Measurements from ENCODE around the gene FAM151A.

Gene FAM151A

GRCh38 chr1:54575605-54576290 lies 47.6 kb downstream of the FAM151A start:
- no peak for DNase-seq

GRCh38 chr1:54575161-54575560 lies 48.2 kb downstream of the FAM151A start:
- DNase-seq, result no peak

- DNase-seq, result no peak
Measured at GRCh38 chr1:54574158-54574778, 49.1 kb downstream of the FAM151A start.

- no peak for DNase-seq
Measured at GRCh38 chr1:54572542-54572850, 50.8 kb downstream of the FAM151A start.

GRCh38 chr1:54571803-54572541 lies 51.4 kb downstream of the FAM151A start:
- peak; percentile 24 for DNase-seq

- no peak for DNase-seq
Measured at GRCh38 chr1:54571326-54571725, 52.0 kb downstream of the FAM151A start.

- DNase-seq, result no peak
Measured at GRCh38 chr1:54570161-54570560, 53.2 kb downstream of the FAM151A start.

- no peak for DNase-seq
Measured at GRCh38 chr1:54569339-54569738, 54.0 kb downstream of the FAM151A start.

- DNase-seq, result peak; percentile 23
Measured at GRCh38 chr1:54567961-54568360, 55.4 kb downstream of the FAM151A start.

- DNase-seq, result no peak
Measured at GRCh38 chr1:54566438-54567141, 56.7 kb downstream of the FAM151A start.

- no peak for DNase-seq
Measured at GRCh38 chr1:54565113-54565501, 58.2 kb downstream of the FAM151A start.

- DNase-seq, result no peak
Measured at GRCh38 chr1:54564312-54565112, 58.8 kb downstream of the FAM151A start.

- no peak for DNase-seq
Measured at GRCh38 chr1:54559771-54560231, 63.5 kb downstream of the FAM151A start.
